GM19240 (cell line): Measurements from ENCODE around the gene ABHD17A.

ENCODE experiments used
- DNase-seq: peaks from one replicate; pipeline ENCODE4 v3.0.0; 2011; ENCODE audit warnings: low spot score; ENCODE audit not compliant: insufficient read length

The ABHD17A gene

GRCh38 chr19:1839658-1840540 is 45.4 kb downstream of the ABHD17A start:
- no peak for DNase-seq

GRCh38 chr19:1837625-1838105 is 47.6 kb downstream of the ABHD17A start:
- DNase-seq = peak; percentile 89

- no peak for DNase-seq
These were observed 48.1 kb downstream of the ABHD17A start for GRCh38 chr19:1837222-1837565.

- DNase-seq = no peak
These were observed 48.7 kb downstream of the ABHD17A start for GRCh38 chr19:1836458-1837221.

GRCh38 chr19:1833540-1833939 is 51.8 kb downstream of the ABHD17A start:
- DNase-seq = no peak

GRCh38 chr19:1832046-1832663 is 53.1 kb downstream of the ABHD17A start:
- no peak for DNase-seq

- DNase-seq = no peak
These were observed 54.3 kb downstream of the ABHD17A start for GRCh38 chr19:1830978-1831377.

GRCh38 chr19:1830568-1830967 is 54.7 kb downstream of the ABHD17A start:
- DNase-seq = no peak

GRCh38 chr19:1829958-1830357 is 55.3 kb downstream of the ABHD17A start:
- DNase-seq = no peak

- no peak for DNase-seq
These were observed 56.7 kb downstream of the ABHD17A start for GRCh38 chr19:1828279-1829238.

- DNase-seq = no peak
These were observed 57.6 kb downstream of the ABHD17A start for GRCh38 chr19:1827566-1828278.
